ENCODE measurements around the gene ATRN.
"Not testable (repeated sequence)": the region's sequence is repeated elsewhere in the genome, so short reads cannot be mapped to it uniquely, and the experiment has no call there.

The ATRN gene

GRCh38 chr20:3521852-3522740 lies 51.3 kb downstream of the ATRN start:
- DNase-seq, result no peak

GRCh38 chr20:3524696-3525095 lies 53.9 kb downstream of the ATRN start:
- DNase-seq, result not testable (repeated sequence)

DNA sequence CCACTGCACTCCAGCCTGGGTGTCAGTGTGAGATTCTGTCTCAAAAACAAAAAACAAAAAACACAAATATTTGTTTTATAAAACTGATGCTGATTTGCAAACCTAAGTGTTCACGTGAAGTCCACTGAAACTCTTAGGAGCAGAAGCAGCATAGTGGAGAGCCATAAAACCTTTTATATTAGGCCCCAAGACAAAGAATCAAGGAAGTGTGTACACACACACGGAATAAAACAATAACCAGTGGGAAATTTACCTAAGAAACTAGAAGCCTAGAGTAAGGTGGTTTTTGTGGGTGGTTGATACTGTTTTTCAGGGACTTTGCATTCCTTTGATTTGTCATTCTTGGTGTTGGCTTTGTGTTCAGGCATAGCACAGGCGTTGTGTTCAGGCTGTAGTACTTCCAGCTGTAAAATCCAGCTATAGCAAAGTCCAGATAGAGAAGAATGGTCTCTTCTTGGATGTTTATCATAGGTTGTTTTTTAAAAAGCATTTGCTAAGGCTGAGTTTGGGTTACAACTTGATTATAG lies 61.3 kb downstream of the ATRN start:
- DNase-seq, result no peak

- not testable (repeated sequence) for DNase-seq
Measured at GRCh38 chr20:3537733-3538132, 66.9 kb downstream of the ATRN start.

- no peak for DNase-seq
Measured at GRCh38 chr20:3539311-3540107, 68.7 kb downstream of the ATRN start.

GRCh38 chr20:3541887-3542721 lies 71.3 kb downstream of the ATRN start:
- no peak for DNase-seq

GRCh38 chr20:3543901-3544507 lies 73.2 kb downstream of the ATRN start:
- DNase-seq, result no peak

DNA sequence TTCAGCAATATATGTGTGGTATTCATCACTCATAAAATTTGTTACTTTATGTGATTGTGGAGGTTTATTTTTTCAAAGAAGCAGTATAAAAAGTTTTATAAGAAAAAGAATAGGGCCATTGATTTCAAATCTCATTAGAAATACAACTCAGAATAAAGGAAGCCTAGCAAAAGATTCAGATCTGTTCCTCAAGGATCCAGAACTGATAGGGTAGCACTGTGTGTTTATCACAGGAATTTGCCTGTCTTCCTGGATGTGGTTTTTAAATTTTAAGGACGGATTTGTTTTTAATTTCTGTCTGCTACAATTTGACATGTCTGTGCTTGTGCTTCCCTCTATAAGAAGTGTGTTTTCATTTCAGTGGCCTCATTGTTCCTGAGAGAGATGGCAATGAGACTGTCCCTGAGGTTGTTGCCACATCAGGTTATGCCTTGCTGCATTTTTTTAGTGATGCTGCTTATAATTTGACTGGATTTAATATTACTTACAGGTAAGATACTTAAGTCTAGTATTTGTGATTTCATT lies 74.6 kb downstream of the ATRN start:
- no peak for DNase-seq

- DNase-seq, result no peak
Measured at GRCh38 chr20:3547906-3548305, 77.1 kb downstream of the ATRN start.

DNA sequence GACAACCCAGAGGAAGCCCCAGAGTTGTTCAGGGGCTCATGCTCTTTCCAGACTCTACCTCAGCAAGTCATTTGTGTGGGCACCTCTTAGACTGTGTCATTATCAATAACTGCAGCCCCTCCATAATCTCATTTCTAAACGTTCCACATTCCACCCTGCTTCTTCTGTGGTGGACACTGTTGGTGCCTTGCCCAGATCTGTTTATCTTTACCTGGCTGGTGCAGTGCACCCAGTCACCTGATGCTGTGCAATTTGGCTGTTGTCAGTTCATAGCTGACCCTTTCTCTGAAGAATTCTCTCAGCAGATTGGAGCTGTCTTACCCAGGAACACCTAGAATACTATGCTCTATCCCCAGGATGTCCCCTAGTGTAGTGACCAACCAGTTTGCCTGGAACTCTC lies 80.0 kb downstream of the ATRN start:
- DNase-seq, result no peak

DNA sequence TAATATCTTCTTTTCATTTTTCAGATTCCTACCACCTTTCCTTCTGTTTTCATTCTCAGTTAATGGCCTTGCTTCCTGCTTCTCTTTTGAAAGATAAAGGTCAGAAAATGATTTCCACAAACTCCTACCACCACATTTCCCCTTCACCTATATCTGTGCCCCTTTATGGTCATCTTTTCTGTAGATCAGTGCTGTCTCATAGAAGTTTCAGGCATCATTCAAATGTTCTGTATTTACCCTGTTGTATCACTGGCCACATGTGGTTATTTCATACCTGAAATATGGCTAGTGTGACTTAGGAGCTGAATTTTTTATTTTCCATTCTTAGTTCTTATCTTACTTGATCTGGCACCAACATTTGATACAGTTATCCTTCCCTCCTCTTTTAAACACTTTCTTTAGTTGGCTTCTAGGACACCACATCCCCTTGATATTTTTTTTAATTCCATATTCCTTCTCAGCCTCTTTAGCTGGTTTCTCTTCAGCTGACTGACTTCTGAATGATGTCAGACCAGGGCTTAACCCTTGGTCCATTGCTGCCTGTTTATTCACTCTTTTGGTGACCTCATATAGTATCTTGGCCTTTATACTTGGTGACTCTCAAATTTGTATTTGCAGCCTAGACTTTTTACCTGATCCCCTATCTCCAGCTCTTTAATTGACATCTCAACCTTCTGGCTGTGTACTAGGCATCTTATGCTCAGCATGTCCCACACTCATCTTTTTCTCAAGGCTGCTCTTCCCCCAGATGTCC lies 81.0 kb downstream of the ATRN start:
- no peak for DNase-seq

DNA sequence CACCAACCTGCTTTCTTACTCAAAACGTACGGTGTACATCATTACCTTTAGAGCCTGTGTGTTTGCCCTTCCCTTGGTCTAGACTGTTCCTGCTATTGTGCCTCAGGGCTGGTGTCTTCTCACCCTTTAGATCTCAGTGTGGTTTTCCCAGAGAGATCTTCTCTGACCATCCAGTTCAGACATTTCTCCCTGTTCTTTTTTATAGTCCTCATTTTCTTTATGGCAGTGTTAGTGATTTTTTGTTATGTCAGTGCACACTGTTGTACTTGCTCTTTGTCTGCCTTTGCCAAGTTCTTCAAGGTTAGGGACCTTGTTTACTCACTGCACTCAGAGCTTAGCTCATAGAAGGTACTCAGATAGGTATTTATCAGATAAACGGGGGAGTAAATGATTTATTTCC lies 82.8 kb downstream of the ATRN start:
- no peak for DNase-seq

DNA sequence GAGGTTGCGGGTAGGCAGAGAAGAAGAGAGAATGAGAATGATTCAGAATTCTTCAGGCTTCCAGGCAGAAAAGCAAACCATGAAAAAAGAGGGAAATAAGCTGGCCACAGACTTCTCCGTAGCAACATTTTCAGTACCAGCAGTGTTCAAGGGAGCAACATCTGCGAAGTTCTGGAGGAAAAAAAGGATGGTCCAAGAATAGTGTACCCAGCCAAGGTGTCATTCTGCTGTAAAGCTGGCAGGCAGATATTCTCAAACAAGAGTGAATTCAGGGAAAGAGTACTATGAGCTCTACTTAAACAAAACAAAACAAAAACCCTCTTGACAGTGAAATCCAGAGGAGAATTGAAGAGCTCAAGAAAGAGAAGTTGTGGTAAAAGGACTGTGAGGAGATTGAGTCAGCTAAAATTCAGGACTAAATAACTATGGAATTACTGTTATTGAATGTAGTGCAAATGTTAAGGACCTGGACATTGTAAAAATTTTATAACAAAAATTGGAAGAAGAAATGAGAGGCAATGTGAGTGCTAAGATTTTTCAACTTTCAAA lies 86.5 kb downstream of the ATRN start:
- DNase-seq, result no peak

DNA sequence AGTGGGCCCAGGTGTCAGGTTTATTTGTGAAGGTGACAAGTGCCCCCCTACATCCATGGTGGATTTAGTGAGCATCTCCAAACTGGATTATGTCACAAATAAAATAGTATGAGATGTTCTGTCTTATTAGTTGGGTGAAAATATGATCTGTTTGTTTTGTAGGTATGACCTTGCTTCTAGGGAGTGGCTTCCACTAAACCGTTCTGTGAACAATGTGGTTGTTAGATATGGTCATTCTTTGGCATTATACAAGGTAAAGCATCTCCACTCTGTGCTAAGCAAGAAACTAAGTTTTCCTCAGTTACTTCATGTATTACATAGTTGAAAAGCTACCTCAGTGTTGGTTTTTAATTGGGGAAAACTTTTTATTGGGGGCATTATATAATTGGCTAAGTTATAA lies 88.4 kb downstream of the ATRN start:
- DNase-seq, result no peak

- no peak for DNase-seq
Measured at GRCh38 chr20:3559637-3560036, 88.8 kb downstream of the ATRN start.

GRCh38 chr20:3560162-3560561 lies 89.3 kb downstream of the ATRN start:
- no peak for DNase-seq

GRCh38 chr20:3560578-3560977 lies 89.8 kb downstream of the ATRN start:
- no peak for DNase-seq

- no peak for DNase-seq
Measured at GRCh38 chr20:3563133-3563532, 92.3 kb downstream of the ATRN start.

- peak; percentile 41 for DNase-seq
Measured at GRCh38 chr20:3563548-3564177, 92.8 kb downstream of the ATRN start.

DNA sequence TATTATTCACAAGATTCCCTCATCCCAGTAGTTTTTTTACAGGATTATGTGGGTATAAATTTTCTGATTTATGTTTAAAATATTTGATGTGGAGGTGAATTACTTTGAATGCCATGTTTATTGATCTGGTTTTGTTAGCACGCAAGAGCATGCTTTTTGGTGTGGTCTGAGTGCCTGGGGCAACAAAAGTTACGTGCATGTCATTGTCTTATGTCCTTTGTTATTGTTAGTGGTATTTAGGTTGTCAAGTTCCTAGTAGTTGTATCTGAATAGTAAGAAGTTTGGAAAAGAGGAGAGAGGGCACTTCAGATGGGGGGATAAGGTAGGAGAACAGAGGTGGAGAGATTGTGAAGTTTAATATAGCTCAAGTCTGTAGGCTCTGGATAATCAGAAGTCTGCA lies 95.0 kb downstream of the ATRN start:
- no peak for DNase-seq

GRCh38 chr20:3572151-3572550 lies 101.3 kb downstream of the ATRN start:
- DNase-seq, result peak; percentile 6

Measured in amniotic stem cell (primary cell).